ENCODE data around the gene PCDH9. TPM values are rescaled to one million over a fixed set of nuclear protein-coding genes. Genes with fewer than 3 reads are reported as not detected.

PCDH9 gene
- polyA plus RNA-seq, 3 donors = 0.03 TPM; not detected in 1

DNA sequence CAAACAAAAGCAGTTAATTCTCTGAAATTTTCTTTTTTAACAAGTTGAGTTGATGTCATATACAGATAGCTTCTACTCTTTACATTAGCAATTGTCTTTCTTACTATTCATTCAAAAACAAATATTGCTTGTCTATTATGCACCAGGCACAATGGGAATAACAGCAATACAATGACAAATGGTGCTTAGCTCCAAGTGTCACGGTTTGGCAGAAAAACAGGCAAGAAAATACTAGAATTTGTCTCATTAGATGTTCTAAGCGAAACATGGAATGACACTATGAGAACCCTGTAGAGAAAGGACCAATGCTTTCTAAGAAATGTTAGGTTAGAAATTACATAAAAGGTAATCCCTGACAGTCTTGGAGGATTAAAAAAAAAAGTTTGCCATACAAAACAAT, 187.6 kb downstream of the PCDH9 start:
- DNase-seq = no peak
- H4K20me1 ChIP-seq (ENCODE audit: insufficient read depth, low read length) = no peaks in the 10 kb centered on the region
- H3K9me3 ChIP-seq (replicated peaks in 1 of 2; ENCODE audit: control insufficient read depth in 1 of 2, insufficient read depth in 1 of 2, low read length in 2 of 2) = no peaks in the 10 kb centered on the region
- intact Hi-C loops (cut with micrococcal nuclease) = no loop called here
- no peaks in the 10 kb centered on the region for H3K36me3 ChIP-seq (replicated peaks in 1 of 2; ENCODE audit: control insufficient read depth in 1 of 2, insufficient read depth in 2 of 2, low read length in 2 of 2)
- no peak overlapping the region for H2AFZ ChIP-seq (ENCODE audit: insufficient read depth, low read depth, low read length, poor library complexity, severe bottlenecking)
- H3K79me2 ChIP-seq (ENCODE audit: insufficient read depth, low read length) = no peaks in the 10 kb centered on the region
- Mint-ChIP-seq H3K36me3 (no peaks in the 10 kb centered on the region), H3K4me3 (no peak overlapping the region), H3K4me1 (no peaks in the 10 kb centered on the region), H3K9me3 (peaks cover 0 to 6% (median 3%) of the 10 kb centered on the region in 7 donors), H3K27ac (no peak overlapping the region), H3K27me3 (ENCODE audit: low read depth in 3 of 3) (no peaks in the 10 kb centered on the region)
- WGBS (ENCODE audit: insufficient coverage) = 100% methylated on average over 1 of the region's 2 CpGs
- no peaks in the 10 kb centered on the region for H3K27me3 ChIP-seq (ENCODE audit: control insufficient read depth in 2 of 2, insufficient read depth in 2 of 2, low read length in 2 of 2)
- H3K27ac ChIP-seq (ENCODE audit: low read depth in 1 of 2, low read length in 2 of 2) = no peak overlapping the region
- H3K4me3 ChIP-seq (replicated peaks in 1 of 3; ENCODE audit: low read depth in 2 of 3, low read length in 3 of 3) = no peak overlapping the region
- TF ChIP-seq, protein P1, sequence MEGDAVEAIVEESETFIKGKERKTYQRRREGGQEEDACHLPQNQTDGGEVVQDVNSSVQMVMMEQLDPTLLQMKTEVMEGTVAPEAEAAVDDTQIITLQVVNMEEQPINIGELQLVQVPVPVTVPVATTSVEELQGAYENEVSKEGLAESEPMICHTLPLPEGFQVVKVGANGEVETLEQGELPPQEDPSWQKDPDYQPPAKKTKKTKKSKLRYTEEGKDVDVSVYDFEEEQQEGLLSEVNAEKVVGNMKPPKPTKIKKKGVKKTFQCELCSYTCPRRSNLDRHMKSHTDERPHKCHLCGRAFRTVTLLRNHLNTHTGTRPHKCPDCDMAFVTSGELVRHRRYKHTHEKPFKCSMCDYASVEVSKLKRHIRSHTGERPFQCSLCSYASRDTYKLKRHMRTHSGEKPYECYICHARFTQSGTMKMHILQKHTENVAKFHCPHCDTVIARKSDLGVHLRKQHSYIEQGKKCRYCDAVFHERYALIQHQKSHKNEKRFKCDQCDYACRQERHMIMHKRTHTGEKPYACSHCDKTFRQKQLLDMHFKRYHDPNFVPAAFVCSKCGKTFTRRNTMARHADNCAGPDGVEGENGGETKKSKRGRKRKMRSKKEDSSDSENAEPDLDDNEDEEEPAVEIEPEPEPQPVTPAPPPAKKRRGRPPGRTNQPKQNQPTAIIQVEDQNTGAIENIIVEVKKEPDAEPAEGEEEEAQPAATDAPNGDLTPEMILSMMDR (IDR thresholded peaks at IDR 0.05) = no peak
- no peaks in the 10 kb centered on the region for H3K4me1 ChIP-seq (ENCODE audit: control insufficient read depth in 1 of 2, insufficient read depth in 2 of 2, low read length in 2 of 2)
- H3K9ac ChIP-seq (ENCODE audit: insufficient read depth, low read length, poor library complexity, severe bottlenecking) = no peak overlapping the region
- no peak overlapping the region for H3K4me2 ChIP-seq (replicated peaks; ENCODE audit: extremely low read depth, low read length, poor library complexity, severe bottlenecking)

DNA sequence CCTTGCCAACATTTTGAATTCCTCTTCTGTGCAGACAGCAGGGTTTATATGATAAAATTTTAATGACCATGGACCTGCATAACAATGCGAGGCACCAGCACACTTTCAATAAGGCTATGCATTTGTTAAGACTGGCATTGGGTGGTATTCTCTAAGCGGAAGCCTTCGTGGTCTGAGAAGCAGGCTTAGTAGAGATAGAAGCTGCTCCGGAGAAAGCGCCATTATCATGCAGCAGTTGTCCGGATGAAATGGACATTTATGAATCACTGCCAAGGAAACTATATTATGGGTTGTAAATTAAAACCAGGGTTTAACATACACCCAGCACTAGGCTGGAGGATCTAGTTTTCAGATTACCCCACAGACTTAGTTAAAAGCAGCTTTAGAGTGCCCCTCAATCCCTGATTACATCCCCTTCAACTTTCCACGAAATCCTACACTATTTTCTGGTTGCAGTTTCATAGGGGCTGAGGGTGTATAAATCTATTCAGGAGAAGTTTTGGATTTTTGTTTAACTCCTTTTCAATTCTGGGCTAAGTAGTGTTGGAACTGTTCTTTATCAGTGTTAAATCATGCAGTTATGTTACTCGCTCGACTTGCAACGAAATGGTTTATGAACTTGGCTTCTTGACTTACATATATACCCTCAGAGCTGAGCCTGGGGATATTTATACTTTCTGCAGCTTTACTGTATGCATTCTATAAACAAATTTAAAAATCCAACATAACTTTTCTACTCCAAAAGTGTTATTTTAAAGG, 193.3 kb downstream of the PCDH9 start:
- H3K9me3 ChIP-seq (replicated peaks in 1 of 2; ENCODE audit: control insufficient read depth in 1 of 2, insufficient read depth in 1 of 2, low read length in 2 of 2) = no peaks in the 10 kb centered on the region
- H3K79me2 ChIP-seq (ENCODE audit: insufficient read depth, low read length) = no peaks in the 10 kb centered on the region
- TF ChIP-seq, protein P1 (IDR thresholded peaks at IDR 0.05) = no peak
- no peak overlapping the region for H3K27ac ChIP-seq (ENCODE audit: low read depth in 1 of 2, low read length in 2 of 2)
- H3K27me3 ChIP-seq (ENCODE audit: control insufficient read depth in 2 of 2, insufficient read depth in 2 of 2, low read length in 2 of 2) = no peaks in the 10 kb centered on the region
- Mint-ChIP-seq H3K9me3 (peaks cover 0 to 4% (median under 1%) of the 10 kb centered on the region in 7 donors), H3K27ac (no peak overlapping the region), H3K4me1 (no peaks in the 10 kb centered on the region), H3K27me3 (ENCODE audit: low read depth in 3 of 3) (no peaks in the 10 kb centered on the region), H3K4me3 (no peak overlapping the region), H3K36me3 (no peaks in the 10 kb centered on the region)
- no peak for DNase-seq
- intact Hi-C loops (cut with micrococcal nuclease) = no loop called here
- H4K20me1 ChIP-seq (ENCODE audit: insufficient read depth, low read length) = no peaks in the 10 kb centered on the region
- H3K4me3 ChIP-seq (replicated peaks in 1 of 3; ENCODE audit: low read depth in 2 of 3, low read length in 3 of 3) = no peak overlapping the region
- 95% methylated on average over 4 of the region's 10 CpGs for WGBS (ENCODE audit: insufficient coverage)
- H2AFZ ChIP-seq (ENCODE audit: insufficient read depth, low read depth, low read length, poor library complexity, severe bottlenecking) = no peak overlapping the region
- no peak overlapping the region for H3K4me2 ChIP-seq (replicated peaks; ENCODE audit: extremely low read depth, low read length, poor library complexity, severe bottlenecking)
- no peaks in the 10 kb centered on the region for H3K36me3 ChIP-seq (replicated peaks in 1 of 2; ENCODE audit: control insufficient read depth in 1 of 2, insufficient read depth in 2 of 2, low read length in 2 of 2)
- no peak overlapping the region for H3K9ac ChIP-seq (ENCODE audit: insufficient read depth, low read length, poor library complexity, severe bottlenecking)
- H3K4me1 ChIP-seq (ENCODE audit: control insufficient read depth in 1 of 2, insufficient read depth in 2 of 2, low read length in 2 of 2) = no peaks in the 10 kb centered on the region
